HepG2 (cell line): ENCODE data around the gene NDUFS7. TPM values are rescaled to one million over a fixed set of nuclear protein-coding genes. Genes with fewer than 3 reads are reported as not detected.

Experiments used
- ATAC-seq: fragments of 200-7000 bp; cut with Tn5 transposase; 3 replicates; pipeline ENCODE4 v1.9.1; 2020; ENCODE audit warnings: mild to moderate bottlenecking, moderate library complexity
- BruUV-seq: library from RNA; stranded (reverse); fragments of 400-500 nt; replicated peaks from 2 replicates; lab custom pipeline; 2021; lab: Mats Ljungman, UMichigan
- CTCF ChIA-PET: fragments of 300-600 bp; formaldehyde crosslinking; extraction: SDS; loops from one replicate; lab custom pipeline; 2021; ENCODE audit warnings: low total read pairs, inconsistent platforms, low intra/inter-chr PET ratio; lab: Yijun Ruan, JAX
- POLR2A ChIA-PET: fragments of 350-600 bp; sonication (Branson Sonifier 250); formaldehyde crosslinking; loops from one replicate; lab custom pipeline; 2020; ENCODE audit warnings: antibody characterized with exemption, inconsistent platforms; lab: Yijun Ruan, JAX
- DNase-seq: peaks from one replicate; pipeline ENCODE4 v3.0.0-alpha.2; 2015; ENCODE audit warnings: low spot score
- FAIRE-seq: peaks from 3 replicates; lab custom pipeline; 2011; peaks lifted over from hg19 to GRCh38; lab: Jason Lieb, UNC
- H2AFZ ChIP-seq: one replicate; pipeline ENCODE4 v1.6.1; 2011; ENCODE audit warnings: low read length, inconsistent platforms
- H3K27ac ChIP-seq: fragments of 300-600 bp; 3 replicates; pipeline ENCODE4 v1.8.0; 2011; ENCODE audit warnings: mixed run types, mild to moderate bottlenecking, mixed read lengths, low read length, inconsistent platforms; ENCODE audit not compliant: insufficient read depth; ENCODE audit errors: extremely low read length
- H3K27me3 ChIP-seq, 2 experiments: fragments of 200-600 bp in 1 of 2; 2 replicates in 1 of 2; 3 replicates in 1 of 2; pipeline versions ENCODE4 v1.6.0 to v1.8.0; 2011; ENCODE audit warnings: low read length in 2 of 2, mild to moderate bottlenecking in 2 of 2, moderate library complexity in 2 of 2, inconsistent platforms in 1 of 2; ENCODE audit not compliant: insufficient read depth in 2 of 2, control insufficient read depth in 1 of 2
- H3K36me3 ChIP-seq, 2 experiments: fragments of 200-600 bp in 1 of 2; replicated peaks in 1 of 2; 2 replicates in 1 of 2; 3 replicates in 1 of 2; pipeline versions ENCODE4 v1.5.1 to v1.8.0; 2011; ENCODE audit warnings: low read length in 2 of 2, inconsistent platforms in 1 of 2; ENCODE audit not compliant: insufficient read depth in 2 of 2, control insufficient read depth in 1 of 2
- H3K4me1 ChIP-seq: 2 replicates; pipeline ENCODE4 v1.5.1; 2012; ENCODE audit warnings: low read length, inconsistent platforms; ENCODE audit not compliant: insufficient read depth
- H3K4me2 ChIP-seq: 2 replicates; pipeline ENCODE4 v1.6.0; 2011; ENCODE audit warnings: low read depth, low read length, inconsistent platforms
- H3K4me3 ChIP-seq, 3 experiments: fragments of 200-600 bp in 1 of 3; sonication (generic), shearing (Covaris generic) in 1 of 3; replicated peaks in 1 of 3; 2 replicates each; pipeline ENCODE4 v1.5.1; 2011 to 2016; ENCODE audit warnings: low read length in 3 of 3, inconsistent platforms in 2 of 3, low read depth in 2 of 3, mild to moderate bottlenecking in 2 of 3, control low read depth in 1 of 3, mixed read lengths in 1 of 3; ENCODE audit not compliant: insufficient read depth in 1 of 3
- H3K79me2 ChIP-seq: one replicate; pipeline ENCODE4 v1.6.1; 2011; ENCODE audit warnings: low read length, inconsistent platforms; ENCODE audit not compliant: insufficient read depth
- H3K9ac ChIP-seq: 2 replicates; pipeline ENCODE4 v1.6.0; 2011; ENCODE audit warnings: mild to moderate bottlenecking, low read depth, low read length, inconsistent platforms; ENCODE audit not compliant: insufficient read depth
- H3K9me3 ChIP-seq: 2 replicates; pipeline ENCODE4 v1.5.1; 2012; ENCODE audit warnings: mild to moderate bottlenecking, low read length
- H4K20me1 ChIP-seq: 2 replicates; pipeline ENCODE4 v1.6.0; 2011; ENCODE audit warnings: inconsistent platforms, mild to moderate bottlenecking, low read length, moderate library complexity; ENCODE audit not compliant: insufficient read depth
- HNRNPL ChIP-seq: fragments of 200-400 bp; formaldehyde crosslinking; IDR thresholded peaks from 2 replicates; pipeline ENCODE4 v1.6.1; 2017; ENCODE audit warnings: mild to moderate bottlenecking, low read depth, low read length
- HNRNPLL ChIP-seq: fragments of 200-400 bp; formaldehyde crosslinking; IDR thresholded peaks from 2 replicates; pipeline ENCODE4 v1.6.1; 2017; ENCODE audit warnings: mild to moderate bottlenecking, low read depth, low read length; ENCODE audit not compliant: poor library complexity, severe bottlenecking
- NFE2L2 ChIP-seq: fragments of 150-350 bp; IDR thresholded peaks from 2 replicates; pipeline ENCODE4 v1.6.1; 2014; ENCODE audit warnings: low read length
- ZNF264 ChIP-seq: sonication (generic); formaldehyde crosslinking; IDR thresholded peaks from 2 replicates; pipeline ENCODE4 v1.4.0; 2020; ENCODE audit warnings: missing genetic modification reagents
- ZSCAN21 ChIP-seq: sonication (generic); formaldehyde crosslinking; IDR thresholded peaks from 2 replicates; pipeline ENCODE4 v1.8.0; 2022; ENCODE audit warnings: mild to moderate bottlenecking, missing genetic modification reagents, moderate library complexity, borderline replicate concordance
- WGBS: methylation state at CpG from one replicate; pipeline ENCODE4 v1.1.6; 2017; ENCODE audit warnings: low lambda C conversion rate; 5-methylcytosine and 5-hydroxymethylcytosine counted together
- in situ Hi-C: cut with HindIII; loops from 2 replicates; pipeline ENCODE4 v1.10.0; 2017; ENCODE audit warnings: low pct_unique_long_range_greater_than_20kb; ENCODE audit not compliant: extremely low pct_ligation_motif_present
- intact Hi-C: fragments of 100-400 bp; cut with micrococcal nuclease; formaldehyde crosslinking; loops from one replicate; pipeline ENCODE4 v1.10.0; 2022; ENCODE audit not compliant: unreplicated experiment
- polyA plus RNA-seq, 8 experiments: library from polyadenylated mRNA; depleted of rRNA in 3 of 8; stranded (reverse) in 7 of 8; unstranded in 1 of 8; fragments of >200 nt; fragmentation: Illumina TruSeq in 4 of 8; extraction: Trizol in 4 of 8; gene quantifications; 2 replicates each; pipeline versions ENCODE4 v1.2.1 to v1.2.3, GENCODE V29; 2011 to 2016; ENCODE audit warnings: low read depth in 4 of 8, missing spikeins in 1 of 8, mixed read lengths in 1 of 8; ENCODE audit not compliant: insufficient read depth in 1 of 8
- total RNA-seq, 5 experiments: library from RNA; depleted of rRNA; stranded (reverse); fragments of >200 nt; fragmentation: Illumina TruSeq; extraction: Trizol; gene quantifications; 2 replicates each; pipeline ENCODE4 v1.2.3, GENCODE V29; 2016; ENCODE audit warnings: low read depth in 1 of 5
- TF ChIP-seq, protein P1 (sequence below): fragments of 450-650 bp; IDR thresholded peaks from 2 replicates; pipeline ENCODE4 v1.6.1; 2016

NDUFS7 gene
- total and polyA plus RNA-seq, 2 of the 13 experiments (the other 11 are each of a cell fraction or from before 2014, with no cell fraction given) = 34.3 to 66.9 TPM

- H3K9ac ChIP-seq = no peak overlapping the region
- H4K20me1 ChIP-seq = no peaks in the 10 kb centered on the region
- 95% methylated on average over 38 of the region's 39 CpGs for WGBS
- H3K27ac ChIP-seq = no peak overlapping the region
- intact Hi-C loops (no loop called here), in situ Hi-C loops (no loop called here)
- no peak for ATAC-seq
- no peak for DNase-seq
- no peaks in the 10 kb centered on the region; a peak in 1 of 5 replicates for H3K27me3 ChIP-seq
- H2AFZ ChIP-seq = no peak overlapping the region
- H3K4me1 ChIP-seq = peaks cover 15% of the 10 kb centered on the region
- ChIA-PET CTCF (no interaction called here), POLR2A (no interaction called here)
- FAIRE-seq = no peak
- H3K4me2 ChIP-seq = no peak overlapping the region
- H3K36me3 ChIP-seq = peaks cover 9 to 35% of the 10 kb centered on the region in 2 experiments
- TF ChIP-seq ZSCAN21 (no peak), ZNF264 (CRISPR knock-in tag) (no peak), HNRNPLL (peak; percentile 54), HNRNPL (0 out of 2 replicates have a peak, but pooled peaks have one; percentile 13), NFE2L2 (peak; percentile 32; the same call in 1 of the 2 replicates)
- TF ChIP-seq, protein P1, sequence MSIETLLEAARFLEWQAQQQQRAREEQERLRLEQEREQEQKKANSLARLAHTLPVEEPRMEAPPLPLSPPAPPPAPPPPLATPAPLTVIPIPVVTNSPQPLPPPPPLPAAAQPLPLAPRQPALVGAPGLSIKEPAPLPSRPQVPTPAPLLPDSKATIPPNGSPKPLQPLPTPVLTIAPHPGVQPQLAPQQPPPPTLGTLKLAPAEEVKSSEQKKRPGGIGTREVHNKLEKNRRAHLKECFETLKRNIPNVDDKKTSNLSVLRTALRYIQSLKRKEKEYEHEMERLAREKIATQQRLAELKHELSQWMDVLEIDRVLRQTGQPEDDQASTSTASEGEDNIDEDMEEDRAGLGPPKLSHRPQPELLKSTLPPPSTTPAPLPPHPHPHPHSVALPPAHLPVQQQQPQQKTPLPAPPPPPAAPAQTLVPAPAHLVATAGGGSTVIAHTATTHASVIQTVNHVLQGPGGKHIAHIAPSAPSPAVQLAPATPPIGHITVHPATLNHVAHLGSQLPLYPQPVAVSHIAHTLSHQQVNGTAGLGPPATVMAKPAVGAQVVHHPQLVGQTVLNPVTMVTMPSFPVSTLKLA = peak; percentile 96
- peaks cover 9% of the 10 kb centered on the region for H3K79me2 ChIP-seq
- no peak overlapping the region for H3K4me3 ChIP-seq
- no TSS peak for BruUV-seq
- H3K9me3 ChIP-seq = no peaks in the 10 kb centered on the region
Measured at GRCh38 chr19:1389033-1389940, 5.6 kb downstream of the NDUFS7 start.
